Endothelial cell of umbilical vein (primary cell): ENCODE measurements around the gene FAM20B. TPM values are rescaled to one million over a fixed set of nuclear protein-coding genes. Genes with fewer than 3 reads are reported as not detected.

Experiments used
- BruUV-seq: library from RNA; stranded (reverse); fragments of 400-500 nt; replicated peaks from 2 replicates; lab custom pipeline; 2021; lab: Mats Ljungman, UMichigan
- CTCF ChIA-PET: fragments of 300-600, 350-600 bp; sonication (Branson Sonifier 250); formaldehyde crosslinking; loops from one replicate; lab custom pipeline; 2021; ENCODE audit warnings: antibody characterized with exemption, inconsistent platforms; lab: Charles Lee
- POLR2A ChIA-PET: fragments of 300-600, 350-600 bp; sonication (Branson Sonifier 250); formaldehyde crosslinking; loops from one replicate; lab custom pipeline; 2021; ENCODE audit warnings: antibody characterized with exemption, inconsistent platforms; lab: Charles Lee
- DNase-seq: peaks from one replicate; pipeline ENCODE4 v3.0.0-alpha.2; 2011; ENCODE audit warnings: low read depth, low spot score
- FAIRE-seq: peaks from 2 replicates; lab custom pipeline; 2011; peaks lifted over from hg19 to GRCh38; lab: Jason Lieb, UNC
- H2AFZ ChIP-seq: 2 replicates; pipeline ENCODE4 v1.6.0; 2012; ENCODE audit warnings: low read depth, low read length, control low read depth, inconsistent platforms
- H3K27ac ChIP-seq: 2 replicates; pipeline ENCODE4 v1.5.1; 2011; ENCODE audit warnings: low read depth, mild to moderate bottlenecking, control low read depth, low read length, moderate library complexity; ENCODE audit not compliant: insufficient read depth
- H3K27me3 ChIP-seq, 2 experiments: 2 replicates each; pipeline versions ENCODE4 v1.6.0 to v1.6.1; 2011; ENCODE audit warnings: low read length in 2 of 2, mixed read lengths in 1 of 2; ENCODE audit not compliant: control insufficient read depth in 2 of 2, insufficient read depth in 2 of 2
- H3K36me3 ChIP-seq, 2 experiments: 2 replicates in 1 of 2; 3 replicates in 1 of 2; pipeline ENCODE4 v1.5.1; 2011; ENCODE audit warnings: low read length in 2 of 2, mild to moderate bottlenecking in 1 of 2, moderate library complexity in 1 of 2; ENCODE audit not compliant: control insufficient read depth in 2 of 2, insufficient read depth in 2 of 2; ENCODE audit errors: extremely low read depth in 1 of 2
- H3K4me1 ChIP-seq: 3 replicates; pipeline ENCODE4 v1.5.1; 2011; ENCODE audit warnings: mild to moderate bottlenecking, low read length; ENCODE audit not compliant: control insufficient read depth, insufficient read depth; ENCODE audit errors: extremely low read depth
- H3K4me2 ChIP-seq: 2 replicates; pipeline ENCODE4 v1.6.1; 2011; ENCODE audit warnings: low read length, control low read depth, mixed read lengths; ENCODE audit not compliant: insufficient read depth
- H3K4me3 ChIP-seq, 3 experiments: fragments of 200-600 bp in 1 of 3; sonication (generic), shearing (Covaris generic) in 1 of 3; replicated peaks in 1 of 3; 2 replicates each; pipeline ENCODE4 v1.5.1; 2011 to 2016; ENCODE audit warnings: control low read depth in 3 of 3, low read length in 3 of 3, mild to moderate bottlenecking in 2 of 3, inconsistent platforms in 1 of 3, low read depth in 1 of 3, moderate library complexity in 1 of 3; ENCODE audit not compliant: insufficient read depth in 1 of 3
- H3K79me2 ChIP-seq: 2 replicates; pipeline ENCODE4 v1.6.0; 2012; ENCODE audit warnings: low read length, inconsistent platforms; ENCODE audit not compliant: control insufficient read depth, insufficient read depth
- H3K9ac ChIP-seq: replicated peaks from 2 replicates; pipeline ENCODE3; 2011; ENCODE audit warnings: low read length, control low read depth; ENCODE audit not compliant: insufficient read depth; ENCODE audit errors: extremely low read depth
- H3K9me1 ChIP-seq: replicated peaks from 3 replicates; pipeline ENCODE4 v1.6.0; 2011; ENCODE audit warnings: mild to moderate bottlenecking, low read length; ENCODE audit not compliant: control insufficient read depth, insufficient read depth; ENCODE audit errors: extremely low read depth
- H3K9me3 ChIP-seq: replicated peaks from 2 replicates; pipeline ENCODE4 v1.5.1; 2012; ENCODE audit warnings: low read length, inconsistent platforms; ENCODE audit not compliant: control insufficient read depth, insufficient read depth
- H4K20me1 ChIP-seq: replicated peaks from 2 replicates; pipeline ENCODE3; 2011; ENCODE audit warnings: mild to moderate bottlenecking, low read length; ENCODE audit not compliant: control insufficient read depth, insufficient read depth; ENCODE audit errors: extremely low read depth
- CTCF ChIP-seq, 2 donors: IDR thresholded peaks; 1 replicate in 1 of 2; 2 replicates in 1 of 2; pipeline ENCODE4 v1.5.1; 2011; ENCODE audit warnings: low read length in 2 of 2, mild to moderate bottlenecking in 2 of 2, moderate library complexity in 2 of 2, control low read depth in 1 of 2, inconsistent platforms in 1 of 2, low read depth in 1 of 2; ENCODE audit not compliant: insufficient read depth in 1 of 2; ENCODE audit errors: extremely low read depth in 1 of 2
- EZH2 ChIP-seq: IDR thresholded peaks from 2 replicates; pipeline ENCODE4 v1.6.1; 2012; ENCODE audit warnings: borderline replicate concordance, low read depth, mild to moderate bottlenecking, moderate library complexity, low read length, inconsistent platforms; ENCODE audit not compliant: severe bottlenecking
- FOS ChIP-seq: IDR thresholded peaks from 2 replicates; pipeline ENCODE4 v1.6.1; 2011; ENCODE audit warnings: mild to moderate bottlenecking, low read length, moderate library complexity, borderline replicate concordance; ENCODE audit not compliant: insufficient read depth
- GATA2 ChIP-seq: IDR thresholded peaks from 2 replicates; pipeline ENCODE4 v1.7.0; 2011; ENCODE audit warnings: low read depth, mild to moderate bottlenecking, moderate library complexity, mixed read lengths, low read length; ENCODE audit not compliant: insufficient read length, insufficient read depth
- MAX ChIP-seq: IDR thresholded peaks from 2 replicates; pipeline ENCODE4 v1.6.1; 2011; ENCODE audit not compliant: insufficient read depth, insufficient read length
- MYC ChIP-seq: IDR thresholded peaks from one replicate; pipeline ENCODE4 v1.6.1; 2011; ENCODE audit warnings: mild to moderate bottlenecking, low read depth, low read length
- POLR2A ChIP-seq: IDR thresholded peaks from 2 replicates; pipeline ENCODE4 v1.6.1; 2012; ENCODE audit warnings: low read depth, mild to moderate bottlenecking, control low read depth, low read length
- POLR2AphosphoS5 ChIP-seq: IDR thresholded peaks from 2 replicates; pipeline ENCODE4 v1.6.1; 2012; ENCODE audit warnings: low read depth, mild to moderate bottlenecking, control low read depth, low read length, moderate library complexity; ENCODE audit not compliant: insufficient read depth
- dilution Hi-C: fragments of 300-500 bp; cut with MboI; formaldehyde crosslinking; loops from one replicate; pipeline ENCODE4 v1.15.0; 2019; ENCODE audit warnings: low sequenced_read_pairs; ENCODE audit not compliant: extremely low pct_ligation_motif_present
- intact Hi-C: fragments of 100-400 bp; cut with micrococcal nuclease; formaldehyde crosslinking; loops from one replicate; pipeline ENCODE4 v1.10.0; 2022
- polyA plus RNA-seq, 4 experiments: library from polyadenylated mRNA; depleted of rRNA in 3 of 4; stranded (reverse) in 3 of 4; unstranded in 1 of 4; fragments of >200 nt; gene quantifications; 2 replicates each; pipeline versions ENCODE4 v1.2.1 to v1.2.3, GENCODE V29; 2011 to 2012; ENCODE audit warnings: missing spikeins in 1 of 4
- total RNA-seq: library from RNA; stranded (reverse); gene quantifications from 2 replicates; pipeline ENCODE4 v1.2.3, GENCODE V29; 2021

FAM20B gene
- total and polyA plus RNA-seq, 2 donors (not counting 3 experiments of a cell fraction or from before 2014, with no cell fraction given) = 10.0 to 35.1 TPM

GRCh38 chr1:179047636-179047997 lies 21.9 kb downstream of the FAM20B start:
- dilution Hi-C loops = no loop called here
- Histone ChIP-seq H3K79me2 (peaks cover 2% of the 10 kb centered on the region), H3K4me2 (no peak overlapping the region), H3K9me3 (no peaks in the 10 kb centered on the region), H2AFZ (no peak overlapping the region), H3K4me3 (no peak overlapping the region), H3K27ac (no peak overlapping the region), H3K9ac (no peak overlapping the region), H3K9me1 (no peaks in the 10 kb centered on the region), H3K4me1 (no peaks in the 10 kb centered on the region), H4K20me1 (no peaks in the 10 kb centered on the region), H3K36me3 (no peaks in the 10 kb centered on the region), H3K27me3 (no peaks in the 10 kb centered on the region)
- ChIA-PET CTCF (no interaction called here), POLR2A (no interaction called here)
- TF ChIP-seq POLR2AphosphoS5 = no peak
- TF ChIP-seq CTCF (IDR thresholded peaks at IDR 0.05; ENCODE audit: extremely low read depth in 1 of 2, insufficient read depth in 1 of 2, low read depth in 1 of 2, low read length in 2 of 2) = no peak
- intact Hi-C loops = no loop called here
- DNase-seq (no peak), FAIRE-seq (no peak)
- BruUV-seq = no TSS peak

GRCh38 chr1:179048339-179049124 lies 22.8 kb downstream of the FAM20B start:
- dilution Hi-C loops = no loop called here
- no peak overlapping the region for H3K9ac ChIP-seq
- FAIRE-seq = no peak
- POLR2A ChIA-PET = no interaction called here
- H3K9me1 ChIP-seq = no peaks in the 10 kb centered on the region
- CTCF ChIA-PET = no interaction called here
- TF ChIP-seq POLR2A (no peak), FOS (no peak), EZH2 (no peak), MYC (no peak), CTCF (IDR thresholded peaks at IDR 0.05; ENCODE audit: extremely low read depth in 1 of 2, insufficient read depth in 1 of 2, low read depth in 1 of 2, low read length in 2 of 2) (no peak), MAX (no peak), POLR2AphosphoS5 (no peak), GATA2 (no peak)
- intact Hi-C loops = no loop called here
- H3K79me2 ChIP-seq = no peaks in the 10 kb centered on the region
- no peak overlapping the region for H3K4me3 ChIP-seq
- H3K36me3 ChIP-seq = no peaks in the 10 kb centered on the region
- H3K4me1 ChIP-seq = no peaks in the 10 kb centered on the region
- no peak overlapping the region for H3K27ac ChIP-seq
- H2AFZ ChIP-seq = no peak overlapping the region
- no peak overlapping the region for H3K4me2 ChIP-seq
- H4K20me1 ChIP-seq = no peaks in the 10 kb centered on the region
- H3K9me3 ChIP-seq = no peaks in the 10 kb centered on the region
- DNase-seq = no peak
- no peaks in the 10 kb centered on the region for H3K27me3 ChIP-seq
- no TSS peak for BruUV-seq
